Heart right ventricle (tissue), 16 donors: Measurements from ENCODE around the gene ISL2. TPM values are rescaled to one million over a fixed set of nuclear protein-coding genes. Genes with fewer than 3 reads are reported as not detected.

Experiments used
- ATAC-seq, 8 donors: fragments of 200-7000 bp; cut with Tn5 transposase; one replicate each; pipeline ENCODE4 v1.9.1; 2020; ENCODE audit warnings: mild to moderate bottlenecking in 8 of 8, moderate library complexity in 8 of 8, moderate number of reproducible peaks in 1 of 8
- DNase-seq, 2 donors: peaks; one replicate each; pipeline ENCODE4 v3.0.0-alpha.2; 2020
- H3K27ac ChIP-seq, 10 donors: fragments of 200-600 bp; sonication (generic) in 2 of 10; one replicate each; pipeline versions ENCODE4 v1.5.0 to v1.8.0; 2020 to 2022; ENCODE audit warnings: mild to moderate bottlenecking in 3 of 10
- H3K27me3 ChIP-seq, 7 donors: fragments of 200-600 bp; one replicate each; pipeline ENCODE4 v1.8.0; 2021 to 2022; ENCODE audit warnings: mild to moderate bottlenecking in 2 of 7
- H3K36me3 ChIP-seq, 9 donors: fragments of 200-600 bp; sonication (generic) in 1 of 9; one replicate each; pipeline versions ENCODE4 v1.5.0 to v1.8.0; 2020 to 2022; ENCODE audit warnings: mild to moderate bottlenecking in 2 of 9
- H3K4me1 ChIP-seq, 9 donors: fragments of 200-600 bp; sonication (generic) in 1 of 9; one replicate each; pipeline versions ENCODE4 v1.5.0 to v1.8.0; 2020 to 2022; ENCODE audit warnings: mild to moderate bottlenecking in 4 of 9
- H3K4me3 ChIP-seq, 10 donors: fragments of 200-600 bp; sonication (generic) in 2 of 10; one replicate each; pipeline versions ENCODE4 v1.5.0 to v1.8.0; 2020 to 2022; ENCODE audit warnings: mild to moderate bottlenecking in 7 of 10, moderate library complexity in 2 of 10
- H3K9me3 ChIP-seq, 11 donors: fragments of 200-600 bp in 10 of 11; sonication (generic) in 2 of 11; one replicate each; pipeline versions ENCODE4 v1.5.0 to v1.8.0; 2013 to 2022; ENCODE audit warnings: mild to moderate bottlenecking in 2 of 11, control low read depth in 1 of 11, moderate library complexity in 1 of 11
- CTCF ChIP-seq, 9 donors: fragments of 200-600 bp; sonication (generic) in 2 of 9; IDR thresholded peaks; one replicate each; pipeline versions ENCODE4 v1.5.0 to v1.8.0; 2021 to 2022; ENCODE audit warnings: antibody characterized with exemption in 9 of 9, mild to moderate bottlenecking in 5 of 9, moderate library complexity in 1 of 9
- WGBS, 2 donors: extraction: QIAGEN DNeasy Blood & Tissue Kit; methylation state at CpG; one replicate each; pipeline ENCODE4 v1.1.7; 2013; ENCODE audit warnings: inconsistent platforms in 1 of 2; 5-methylcytosine and 5-hydroxymethylcytosine counted together
- intact Hi-C, 10 donors: fragments of 100-400 bp; cut with DNase I; formaldehyde crosslinking; loops; one replicate each; pipeline versions ENCODE4 v1.11.1 to v1.14.2; 2022
- polyA plus RNA-seq, 2 donors: library from polyadenylated mRNA; stranded (reverse); fragments of 200-250 nt; gene quantifications; one replicate each; pipeline ENCODE4 v1.2.3, GENCODE V29; 2013
- total RNA-seq, 10 donors: library from RNA; stranded (reverse); fragmentation: NEBNext Ultra II Directional in 3 of 10; extraction: Animal tissue kit (Norgen Biotek cat#: 25700) in 3 of 10; gene quantifications; one replicate each; pipeline versions ENCODE4 v1.2.1 to v1.2.4, GENCODE V29; 2021 to 2023
- donor health status: Arrhythmogenic right ventricular cardiomyopathy.
- donor health status: ischemic (EF 13 %, LVEDD 7.1; RV severe dilation, severe dysfunction).
- donor health status: healthy with polysubstance abuse.
- donor health status: DM: no; HTN: yes; CAD: no.
- donor health status: DM: no; HTN: no; CAD: no.
- donor health status: ischemic (EF 25% LVEDD 6.9; RV normal size, moderate dysfunction).
- donor health status: ischemic (EF 25% LVEDD 5.7; RV mildly dilated, moderate dysfunction).
- donor health status: healthy.
- donor health status: DM: yes; HTN: yes; CAD: no.
- donor health status: Ischemic cardiomyopathy.
- donor health status: ischemic (EF 35%, LVEDD 5.7; RV mildly dilated, moderate dysfunction).
- donor health status: nonischemic (EF 11% LVEDD 7.7; RV severe dilation, severe dysfunction).
- donor health status: DM: yes; HTN: yes; CAD: no.
- donor health status: PGD.
- donor health status: ischemic (EF 29% LVEDD 5.4; RV normal size, mild dysfunction).
- donor health status: nonischemic (EF 23%, LVEDD 6.1; RV moderate dilation, normal function).

Gene ISL2
- total and polyA plus RNA-seq, 12 donors, result 0.16 TPM; not detected in 11

- 19 to 31% methylated on average over 16 of the region's 16 CpGs for WGBS, 2 donors
- peak overlapping the region in 1 of 10 donors; percentile 27 for H3K4me3 ChIP-seq
- TF ChIP-seq CTCF (IDR thresholded peaks at IDR 0.05), result no peak
Measured at GRCh38 chr15:76343313-76343996, 6.9 kb downstream of the ISL2 start.

GRCh38 chr15:76344893-76345582 is 8.5 kb downstream of the ISL2 start:
- ATAC-seq (no peak), DNase-seq (no peak)
- Histone ChIP-seq H3K9me3 (no peaks in the 10 kb centered on the region), H3K27ac (no peak overlapping the region), H3K4me1 (peaks cover 26 to 57% (median 50%) of the 10 kb centered on the region in 9 donors), H3K36me3 (peaks cover 0 to 8% (median 0%) of the 10 kb centered on the region in 9 donors), H3K4me3 (no peak overlapping the region), H3K27me3 (peaks cover 70 to 96% (median 90%) of the 10 kb centered on the region in 7 donors)
- intact Hi-C loops, result no loop called here
- no peak for TF ChIP-seq CTCF (IDR thresholded peaks at IDR 0.05)
- WGBS, 2 donors, result 15 to 16% methylated on average over 3 of the region's 3 CpGs

More at GRCh38 chr15:76343313-76343996, 6.9 kb downstream of the ISL2 start:
- DNase-seq (no peak), ATAC-seq (no peak)
- intact Hi-C loops, result no loop called here
- no peak overlapping the region for H3K27ac ChIP-seq
- no peaks in the 10 kb centered on the region for H3K36me3 ChIP-seq
- peaks cover 85 to 100% (median 100%) of the 10 kb centered on the region in 7 donors for H3K27me3 ChIP-seq
- no peaks in the 10 kb centered on the region for H3K9me3 ChIP-seq
- H3K4me1 ChIP-seq, result peaks cover 32 to 70% (median 58%) of the 10 kb centered on the region in 9 donors

DNA sequence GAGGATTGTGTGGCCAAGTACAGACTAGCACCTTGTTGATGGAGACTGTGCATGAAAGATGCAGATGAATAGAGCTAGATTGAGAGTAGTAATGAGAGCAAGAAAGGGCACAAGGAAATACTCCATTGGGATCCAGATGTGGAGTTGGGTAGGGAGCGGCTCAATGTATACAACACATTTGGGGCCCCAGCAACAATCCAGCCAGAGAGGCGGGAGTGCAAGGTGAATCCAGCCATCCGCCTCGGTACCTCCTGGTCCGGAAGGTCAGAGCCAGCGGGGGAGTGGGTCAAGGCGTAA is 9.0 kb downstream of the ISL2 start:
- H3K36me3 ChIP-seq, result peaks cover 0 to 8% (median 0%) of the 10 kb centered on the region in 9 donors
- H3K4me3 ChIP-seq, result peak overlapping the region in 1 of 10 donors; percentile 47
- TF ChIP-seq CTCF (IDR thresholded peaks at IDR 0.05), result no peak
- ATAC-seq, result no peak
- H3K9me3 ChIP-seq, result no peaks in the 10 kb centered on the region
- no peak for DNase-seq
- peaks cover 21 to 52% (median 45%) of the 10 kb centered on the region in 9 donors for H3K4me1 ChIP-seq
- intact Hi-C loops, result no loop called here
- WGBS, 2 donors, result 11 to 13% methylated on average over 7 of the region's 7 CpGs
- H3K27ac ChIP-seq, result no peak overlapping the region
- peaks cover 65 to 91% (median 87%) of the 10 kb centered on the region in 7 donors for H3K27me3 ChIP-seq

DNA sequence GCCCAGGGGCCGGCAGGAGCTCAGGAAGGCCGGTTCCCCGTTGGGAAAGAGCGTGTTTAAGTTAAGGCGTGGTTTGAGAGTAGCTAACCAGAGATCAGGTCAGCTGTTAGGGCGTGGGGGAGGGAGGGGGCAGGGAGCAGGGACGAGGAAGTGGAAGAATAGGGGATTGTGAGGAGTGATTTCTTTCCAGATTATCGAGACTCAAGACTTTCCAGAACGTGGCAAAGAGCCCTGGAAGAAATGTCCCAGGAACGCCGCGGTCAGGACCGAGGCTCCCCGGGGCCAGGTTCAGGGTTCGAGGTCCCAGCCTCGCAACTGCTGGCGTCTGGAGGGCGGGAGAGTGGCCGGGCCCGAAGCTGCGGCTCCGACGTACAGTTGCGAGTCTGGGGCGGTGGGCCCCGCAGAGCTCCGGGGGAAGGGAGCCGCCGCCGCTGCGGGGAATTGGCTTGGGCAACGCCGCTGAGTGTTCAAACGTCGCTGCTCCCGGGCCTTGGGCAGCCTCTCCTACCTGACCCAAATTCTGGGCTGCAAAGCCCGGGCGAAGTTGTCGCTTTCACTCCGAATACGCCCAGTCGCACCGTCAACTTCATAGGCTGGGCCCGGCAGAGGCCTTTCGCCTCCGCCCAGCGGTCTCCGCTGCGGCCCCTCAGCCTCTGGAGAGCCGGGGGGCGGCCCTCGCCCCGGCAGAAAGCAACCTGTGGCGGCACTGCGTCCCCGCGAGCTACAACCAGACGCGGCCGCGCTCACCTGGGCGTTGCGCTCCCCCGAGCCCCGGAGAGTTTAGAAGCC is 9.5 kb downstream of the ISL2 start:
- H3K27me3 ChIP-seq, result peaks cover 59 to 86% (median 84%) of the 10 kb centered on the region in 7 donors
- H3K9me3 ChIP-seq, result no peaks in the 10 kb centered on the region
- peaks cover 0 to 9% (median 0%) of the 10 kb centered on the region in 9 donors for H3K36me3 ChIP-seq
- WGBS, 2 donors, result 3 to 5% methylated on average over 62 to 65 of the region's 65 CpGs
- TF ChIP-seq CTCF (IDR thresholded peaks at IDR 0.05), result no peak
- H3K4me3 ChIP-seq, result peak overlapping the region in 8 of 10 donors; percentile 18 to 52 (median 46)
- H3K27ac ChIP-seq, result no peak overlapping the region
- H3K4me1 ChIP-seq, result peaks cover 16 to 46% (median 40%) of the 10 kb centered on the region in 9 donors
- ATAC-seq (peak in 6 of 8 donors; percentile 14 to 50 (median 34)), DNase-seq (no peak)
- intact Hi-C loops, result no loop called here
